ENCODE results near the gene MIER3.

MIER3 gene

DNA sequence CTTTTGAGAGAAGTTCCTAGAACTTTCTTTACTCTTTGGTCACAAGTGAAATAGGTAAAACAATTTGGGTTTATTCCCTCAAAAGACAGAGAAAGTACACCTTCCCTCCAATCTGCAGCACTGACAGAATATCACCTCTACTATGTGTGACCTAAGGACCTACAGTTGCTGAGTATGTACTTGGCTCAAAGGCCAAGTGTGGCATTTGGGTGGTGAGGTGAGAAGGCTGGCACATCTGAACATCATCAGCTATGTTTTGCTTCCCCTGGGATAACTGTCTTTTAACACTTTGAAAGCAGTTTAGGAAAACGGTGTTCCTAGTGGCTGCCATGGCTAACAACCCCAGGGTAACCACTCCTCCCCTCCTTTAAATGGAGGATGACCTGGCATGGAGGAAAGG is 17.6 kb downstream of the MIER3 start:
- Mint-ChIP-seq H3K36me3 (peaks cover 4% of the 10 kb centered on the region), H3K9me3 (ENCODE audit: low read depth) (no peaks in the 10 kb centered on the region), H3K4me1 (ENCODE audit: low read depth) (no peaks in the 10 kb centered on the region), H3K27me3 (no peaks in the 10 kb centered on the region), H3K27ac (no peak overlapping the region), H3K4me3 (no peak overlapping the region)

DNA sequence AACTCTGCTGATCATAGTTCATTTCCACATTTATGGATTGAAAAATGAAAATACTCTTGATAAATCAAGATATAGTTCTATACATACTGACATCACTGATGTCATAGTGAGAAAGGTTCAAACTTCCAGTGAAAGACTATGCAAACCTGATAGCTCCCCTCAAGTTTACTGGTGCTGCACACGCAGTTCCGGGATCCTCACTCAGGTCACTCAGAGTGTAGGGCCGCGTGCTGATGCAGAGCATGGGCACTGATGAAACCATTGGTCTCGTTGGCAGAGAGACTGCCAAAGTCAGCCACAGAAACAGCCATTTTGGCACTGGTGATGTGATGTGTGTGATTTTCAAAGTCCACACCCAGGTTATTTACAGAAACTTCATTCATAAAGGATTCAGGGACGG is 29.0 kb downstream of the MIER3 start:
- H3K27ac Mint-ChIP-seq: no peak overlapping the region
- H3K36me3 Mint-ChIP-seq: peaks cover 6% of the 10 kb centered on the region
- H3K9me3 Mint-ChIP-seq (ENCODE audit: low read depth): no peaks in the 10 kb centered on the region
- no peaks in the 10 kb centered on the region for H3K4me1 Mint-ChIP-seq (ENCODE audit: low read depth)
- H3K4me3 Mint-ChIP-seq: no peak overlapping the region
- H3K27me3 Mint-ChIP-seq: no peaks in the 10 kb centered on the region

DNA sequence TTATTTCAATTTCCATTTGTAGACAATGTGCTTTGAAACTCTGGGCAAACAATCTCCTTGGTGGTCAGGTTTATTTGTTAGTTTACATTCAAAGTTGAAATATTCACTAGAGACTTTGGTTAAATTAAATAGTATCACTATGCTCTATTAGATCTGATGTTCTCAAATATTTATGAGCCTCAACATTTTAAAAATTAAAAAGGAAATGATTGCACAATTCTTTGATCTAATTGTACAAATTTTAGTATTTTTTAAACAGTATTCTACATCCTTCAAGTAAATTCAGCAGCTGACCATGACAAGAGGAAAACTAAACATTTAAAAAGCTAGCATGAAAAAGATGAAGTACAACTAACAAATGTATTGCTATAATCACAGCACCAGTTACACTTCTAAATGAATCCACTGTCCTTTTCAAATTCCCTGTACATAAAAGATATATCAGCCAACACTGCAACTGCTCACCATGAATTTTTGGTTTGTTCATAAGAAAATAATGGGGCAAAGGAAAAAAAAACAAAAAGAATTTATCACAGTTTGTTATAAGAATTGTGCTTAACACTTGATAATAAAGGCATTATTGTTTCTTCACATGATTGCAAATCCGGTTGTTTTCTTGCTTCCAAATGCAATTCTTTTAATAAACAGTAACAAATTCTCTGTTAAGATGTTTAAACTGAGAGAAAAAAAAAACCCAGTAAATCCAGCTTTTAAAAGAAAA is 31.8 kb downstream of the MIER3 start:
- Mint-ChIP-seq H3K4me3 (no peak overlapping the region), H3K27me3 (no peaks in the 10 kb centered on the region), H3K27ac (no peak overlapping the region), H3K36me3 (peaks cover 3% of the 10 kb centered on the region), H3K9me3 (ENCODE audit: low read depth) (no peaks in the 10 kb centered on the region), H3K4me1 (ENCODE audit: low read depth) (no peaks in the 10 kb centered on the region)

DNA sequence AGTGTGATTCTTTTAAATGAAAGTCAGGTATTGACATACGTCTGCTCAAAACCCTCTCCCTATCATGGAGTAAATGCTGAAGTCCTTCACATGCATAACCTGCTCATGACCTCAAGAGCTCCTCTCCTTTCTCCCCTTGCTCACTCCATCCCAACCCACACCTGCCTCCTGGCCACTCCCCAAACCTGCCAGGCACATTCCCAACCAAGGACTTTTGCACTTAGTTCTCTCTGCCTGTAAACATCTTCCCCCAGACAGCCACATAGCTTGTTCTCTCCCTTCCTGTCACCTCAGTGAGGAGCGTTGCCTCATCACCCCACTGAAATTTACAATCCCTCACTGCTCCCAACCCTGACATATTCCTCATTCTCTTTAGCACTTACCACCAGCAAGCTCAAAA is 33.9 kb downstream of the MIER3 start:
- Mint-ChIP-seq H3K4me3 (no peak overlapping the region), H3K27me3 (no peaks in the 10 kb centered on the region), H3K9me3 (ENCODE audit: low read depth) (no peaks in the 10 kb centered on the region), H3K36me3 (peaks cover 3% of the 10 kb centered on the region), H3K27ac (no peak overlapping the region), H3K4me1 (ENCODE audit: low read depth) (no peaks in the 10 kb centered on the region)

DNA sequence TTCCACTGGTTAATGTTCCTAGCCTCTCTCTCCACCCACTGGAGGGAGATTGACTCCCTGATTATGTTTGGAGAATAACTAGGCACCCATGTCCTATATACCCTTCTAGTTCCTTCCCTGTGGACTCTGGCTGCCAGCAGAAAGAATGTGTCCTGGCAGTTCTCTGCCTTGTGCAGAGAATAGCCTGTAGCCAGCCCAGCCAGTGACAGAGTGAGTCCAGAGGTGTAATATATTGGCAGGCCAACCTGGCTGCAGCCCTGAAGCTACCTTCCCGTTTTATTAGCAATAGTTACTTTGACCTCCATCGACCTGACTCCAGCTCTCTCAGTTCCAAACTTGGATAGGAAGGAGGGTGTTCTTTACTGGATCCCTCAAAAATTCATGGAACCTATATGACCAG is 34.4 kb downstream of the MIER3 start:
- Mint-ChIP-seq H3K27ac (no peak overlapping the region), H3K4me3 (no peak overlapping the region), H3K27me3 (no peaks in the 10 kb centered on the region), H3K4me1 (ENCODE audit: low read depth) (no peaks in the 10 kb centered on the region), H3K36me3 (peaks cover 6% of the 10 kb centered on the region), H3K9me3 (ENCODE audit: low read depth) (no peaks in the 10 kb centered on the region)

DNA sequence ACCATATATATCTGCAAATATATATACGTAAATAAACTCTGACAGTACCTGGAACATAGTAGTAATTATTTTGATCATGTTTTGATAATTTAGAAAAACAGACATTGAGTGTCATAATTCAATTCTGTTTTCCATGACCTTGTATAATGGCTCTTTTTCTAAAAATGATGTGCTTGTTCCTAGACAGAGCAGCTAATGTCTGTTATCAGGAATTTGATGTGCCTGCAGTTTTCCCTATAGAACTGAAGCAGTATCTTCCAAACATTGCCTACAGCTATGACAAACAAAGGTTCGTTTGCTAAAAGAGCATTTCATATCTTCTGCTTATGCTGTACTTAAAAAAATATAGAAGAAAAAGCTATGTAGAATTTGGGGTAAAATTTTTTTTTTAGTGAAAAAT is 37.2 kb downstream of the MIER3 start:
- Mint-ChIP-seq H3K9me3 (ENCODE audit: low read depth) (no peaks in the 10 kb centered on the region), H3K36me3 (peaks cover 9% of the 10 kb centered on the region), H3K27me3 (no peaks in the 10 kb centered on the region), H3K27ac (no peak overlapping the region), H3K4me3 (no peak overlapping the region), H3K4me1 (ENCODE audit: low read depth) (peaks cover 11% of the 10 kb centered on the region)

DNA sequence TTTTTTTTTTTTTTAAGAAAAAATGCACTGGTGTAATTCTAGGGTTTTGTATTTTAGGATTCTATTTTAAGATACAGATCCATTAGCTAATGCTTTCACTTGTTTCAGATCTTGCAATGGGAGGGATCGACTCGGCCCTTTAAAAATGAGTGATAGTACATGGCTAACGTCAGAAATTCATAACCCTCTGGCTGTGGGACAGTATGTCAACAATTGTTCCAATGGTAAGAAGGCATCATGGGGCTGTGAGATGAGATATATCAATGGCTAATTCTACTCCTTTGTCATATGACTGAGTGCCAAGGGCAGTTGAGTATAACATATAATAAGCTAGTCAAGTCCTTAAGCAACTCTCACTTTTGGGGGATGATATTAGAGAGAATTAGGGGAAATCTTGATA is 38.2 kb downstream of the MIER3 start:
- Mint-ChIP-seq H3K27ac (no peak overlapping the region), H3K27me3 (no peaks in the 10 kb centered on the region), H3K4me1 (ENCODE audit: low read depth) (peaks cover 14% of the 10 kb centered on the region), H3K36me3 (peaks cover 9% of the 10 kb centered on the region), H3K4me3 (no peak overlapping the region), H3K9me3 (ENCODE audit: low read depth) (no peaks in the 10 kb centered on the region)

DNA sequence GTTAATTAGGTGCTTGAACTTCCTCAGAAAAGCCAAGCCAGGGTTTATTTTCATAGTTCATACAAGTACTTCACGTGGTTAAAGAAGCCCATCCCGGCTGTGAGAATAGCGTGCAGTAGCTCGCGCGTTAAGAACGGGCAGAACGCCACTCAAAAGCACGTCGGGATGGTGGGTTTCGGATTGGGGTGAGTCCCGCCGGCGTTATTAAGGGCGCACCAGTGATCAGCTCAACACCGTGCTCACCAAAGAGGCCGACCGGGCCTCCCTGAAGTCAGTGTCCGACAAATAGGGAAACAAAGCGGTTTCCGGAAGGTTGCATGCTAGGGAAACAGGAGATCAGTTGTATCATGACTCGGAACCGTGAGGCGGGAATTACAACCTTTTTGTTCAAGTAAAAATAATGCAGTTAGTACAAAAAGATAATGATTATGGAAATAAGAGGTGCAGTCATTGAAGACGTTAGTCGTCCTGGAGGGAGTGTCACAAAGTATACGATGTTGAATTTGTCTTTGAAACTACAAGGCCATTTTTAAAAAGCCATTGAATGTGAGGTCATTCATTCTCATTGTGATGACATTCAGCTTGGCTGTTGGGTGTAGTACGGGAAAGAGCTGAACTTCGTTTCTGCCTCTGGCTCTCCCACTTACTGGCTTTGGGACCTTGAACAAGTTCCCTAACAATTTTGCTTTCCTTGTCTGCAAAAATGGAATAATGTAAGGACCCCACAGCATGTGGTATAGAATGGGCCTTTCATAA is 41.5 kb downstream of the MIER3 start:
- Mint-ChIP-seq H3K9me3 (ENCODE audit: low read depth) (no peaks in the 10 kb centered on the region), H3K4me1 (ENCODE audit: low read depth) (peaks cover 20% of the 10 kb centered on the region), H3K27me3 (no peaks in the 10 kb centered on the region), H3K27ac (peak overlapping the region; percentile 95), H3K36me3 (peaks cover 9% of the 10 kb centered on the region), H3K4me3 (peak overlapping the region; percentile 94)

DNA sequence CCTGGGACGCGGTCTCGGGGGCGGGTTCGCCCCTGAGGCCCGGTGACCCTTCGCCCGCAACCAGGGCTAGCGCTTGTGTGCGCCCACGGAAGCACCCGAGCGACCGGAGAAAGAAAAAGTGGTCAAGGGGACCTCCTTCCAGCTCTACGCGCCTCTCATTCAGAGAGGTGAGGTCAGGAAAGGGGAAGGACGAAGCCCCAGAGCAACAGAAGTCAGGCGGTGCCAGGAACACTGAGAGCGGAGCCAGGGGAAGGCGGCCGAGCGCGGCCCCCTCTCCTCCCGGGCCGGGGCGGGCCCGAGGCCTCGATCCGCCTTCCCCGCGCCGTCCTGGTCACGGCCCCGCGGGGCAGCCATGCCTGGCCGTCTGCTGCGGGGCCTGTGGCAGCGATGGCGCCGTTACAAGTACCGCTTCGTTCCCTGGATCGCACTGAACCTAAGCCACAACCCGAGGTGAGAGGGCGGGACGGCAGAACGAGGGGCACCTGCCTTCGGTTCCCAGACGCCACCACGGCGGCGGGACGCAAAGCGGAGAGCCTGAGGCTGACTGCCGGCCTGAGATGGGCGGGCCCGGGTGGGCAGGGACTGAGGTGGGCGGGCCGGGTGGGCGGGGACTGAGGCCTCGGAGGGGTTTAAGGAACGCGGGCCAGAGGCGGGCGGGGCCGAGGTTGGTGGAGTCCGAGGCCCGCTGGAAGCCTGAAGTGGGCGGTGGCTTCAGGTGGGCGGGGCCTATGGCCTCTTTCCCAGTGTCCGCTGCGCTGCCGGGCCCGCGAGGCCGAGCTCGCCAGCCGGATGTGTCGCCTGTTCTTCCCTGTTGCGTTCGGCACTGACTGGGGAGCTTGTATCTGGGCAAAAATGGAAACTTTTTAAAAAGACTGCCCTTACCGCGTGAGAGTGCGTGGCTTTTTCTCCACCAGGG is 42.4 kb downstream of the MIER3 start, which contains the start of gene SETD9:
SETD9 (plus strand) TSS at position 303 of the 916 bp plus-strand sequence; CDS start at position 353, 50 bp downstream.
- Mint-ChIP-seq H3K9me3 (ENCODE audit: low read depth) (no peaks in the 10 kb centered on the region), H3K4me1 (ENCODE audit: low read depth) (peaks cover 20% of the 10 kb centered on the region), H3K36me3 (peaks cover 9% of the 10 kb centered on the region), H3K27ac (peak within 1 kb of the TSS; percentile 95), H3K4me3 (peak within 1 kb of the TSS; percentile 94), H3K27me3 (no peaks in the 10 kb centered on the region)

DNA sequence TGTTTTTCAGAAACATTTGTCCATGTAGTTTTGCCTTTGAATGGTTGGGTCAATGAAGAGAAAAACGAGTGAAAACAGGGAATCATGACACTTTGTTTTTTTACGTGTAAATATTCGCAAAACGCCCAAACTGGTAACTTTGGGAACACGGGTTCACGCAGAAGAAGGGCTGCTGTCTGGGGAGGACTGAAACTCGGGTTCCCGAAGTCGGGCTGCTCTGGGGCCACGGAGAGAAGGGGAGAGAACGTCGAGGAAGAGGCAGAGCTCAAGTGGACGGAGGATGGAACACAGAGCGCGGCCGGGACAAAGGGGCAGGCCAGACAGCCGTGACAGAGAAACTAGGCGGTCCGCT is 43.0 kb downstream of the MIER3 start:
- peak overlapping the region; percentile 77 for H3K27ac Mint-ChIP-seq
- no peaks in the 10 kb centered on the region for H3K27me3 Mint-ChIP-seq
- no peaks in the 10 kb centered on the region for H3K9me3 Mint-ChIP-seq (ENCODE audit: low read depth)
- H3K36me3 Mint-ChIP-seq: peaks cover 9% of the 10 kb centered on the region
- H3K4me3 Mint-ChIP-seq: peak overlapping the region; percentile 94
- peaks cover 20% of the 10 kb centered on the region for H3K4me1 Mint-ChIP-seq (ENCODE audit: low read depth)

DNA sequence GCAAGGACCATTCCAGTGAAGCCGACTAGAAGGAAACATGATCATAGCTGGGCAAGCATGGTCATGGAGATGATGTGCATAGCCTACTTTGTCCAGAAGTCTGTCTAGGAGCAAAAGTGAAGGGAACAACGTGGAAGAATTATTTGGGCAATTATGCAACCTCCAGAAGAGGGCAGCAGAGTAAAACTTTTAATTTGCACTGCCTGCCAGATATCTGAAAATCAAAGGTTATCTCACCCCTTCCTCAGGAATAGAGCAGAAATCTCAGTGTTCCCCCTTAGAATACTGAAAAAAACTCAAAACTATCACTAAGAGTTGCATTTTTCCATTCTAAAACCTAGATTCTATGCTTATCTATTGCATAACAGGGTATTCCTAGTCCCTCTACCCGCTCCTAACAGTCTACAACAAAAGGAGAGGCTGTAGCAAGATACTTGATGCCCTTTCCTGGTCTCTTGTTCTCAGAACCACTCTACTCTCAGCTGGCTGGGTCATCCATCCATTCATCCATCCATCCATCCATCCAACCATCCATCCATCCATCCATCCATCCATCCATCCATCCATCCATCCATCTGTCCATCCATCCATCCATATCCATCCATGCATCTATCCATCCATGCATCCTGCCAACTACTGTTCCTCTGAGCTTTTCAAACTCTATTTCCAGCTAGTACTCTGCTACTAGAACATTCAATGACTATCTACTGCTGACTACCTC is 50.9 kb downstream of the MIER3 start:
- no peak overlapping the region for H3K27ac Mint-ChIP-seq
- no peaks in the 10 kb centered on the region for H3K4me1 Mint-ChIP-seq (ENCODE audit: low read depth)
- no peaks in the 10 kb centered on the region for H3K27me3 Mint-ChIP-seq
- no peak overlapping the region for H3K4me3 Mint-ChIP-seq
- no peaks in the 10 kb centered on the region for H3K9me3 Mint-ChIP-seq (ENCODE audit: low read depth)
- H3K36me3 Mint-ChIP-seq: peaks cover 4% of the 10 kb centered on the region

DNA sequence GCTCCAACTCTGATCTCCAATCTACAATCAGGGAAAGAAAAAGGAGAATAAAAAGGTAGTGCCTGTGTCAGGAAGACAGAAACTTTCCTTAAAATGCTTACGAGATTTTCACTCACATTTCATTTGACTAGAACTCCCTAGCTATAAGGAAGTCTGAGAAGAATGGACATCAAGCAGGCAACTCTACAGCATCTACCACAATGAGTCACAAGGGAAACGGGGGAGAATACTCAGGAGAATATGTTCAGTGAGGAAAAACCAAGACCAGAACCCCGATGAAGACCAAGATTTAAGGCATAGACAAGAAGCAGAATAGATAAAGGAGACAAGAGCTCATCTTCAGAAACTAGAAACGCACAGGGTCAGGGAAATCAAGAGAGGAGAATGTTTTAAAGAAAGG is 51.5 kb downstream of the MIER3 start:
- H3K4me3 Mint-ChIP-seq: no peak overlapping the region
- H3K27me3 Mint-ChIP-seq: no peaks in the 10 kb centered on the region
- H3K27ac Mint-ChIP-seq: no peak overlapping the region
- H3K4me1 Mint-ChIP-seq (ENCODE audit: low read depth): peaks cover 2% of the 10 kb centered on the region
- no peaks in the 10 kb centered on the region for H3K9me3 Mint-ChIP-seq (ENCODE audit: low read depth)
- peaks cover 4% of the 10 kb centered on the region for H3K36me3 Mint-ChIP-seq

DNA sequence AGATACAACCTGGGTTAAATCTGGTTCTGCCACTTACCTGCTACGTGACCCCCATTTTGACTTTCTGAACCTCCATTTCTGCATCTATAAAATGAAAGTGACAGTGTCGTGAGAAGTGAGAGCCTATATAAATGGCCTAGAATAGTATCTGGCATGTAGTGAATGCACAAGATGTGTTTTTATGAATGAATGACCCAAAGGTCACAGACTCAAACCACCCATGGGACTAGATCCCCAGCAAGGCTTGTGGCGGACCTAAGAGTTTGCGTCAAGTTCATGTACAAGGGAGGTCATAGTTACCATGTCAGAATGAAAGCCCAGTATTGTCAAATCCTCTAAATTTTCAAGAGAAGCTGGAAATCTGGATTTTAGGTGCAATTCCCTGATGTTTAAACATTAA is 53.7 kb downstream of the MIER3 start:
- H3K27me3 Mint-ChIP-seq: no peaks in the 10 kb centered on the region
- peaks cover 4% of the 10 kb centered on the region for H3K36me3 Mint-ChIP-seq
- H3K4me1 Mint-ChIP-seq (ENCODE audit: low read depth): peaks cover 5% of the 10 kb centered on the region
- H3K27ac Mint-ChIP-seq: no peak overlapping the region
- H3K4me3 Mint-ChIP-seq: no peak overlapping the region
- no peaks in the 10 kb centered on the region for H3K9me3 Mint-ChIP-seq (ENCODE audit: low read depth)

DNA sequence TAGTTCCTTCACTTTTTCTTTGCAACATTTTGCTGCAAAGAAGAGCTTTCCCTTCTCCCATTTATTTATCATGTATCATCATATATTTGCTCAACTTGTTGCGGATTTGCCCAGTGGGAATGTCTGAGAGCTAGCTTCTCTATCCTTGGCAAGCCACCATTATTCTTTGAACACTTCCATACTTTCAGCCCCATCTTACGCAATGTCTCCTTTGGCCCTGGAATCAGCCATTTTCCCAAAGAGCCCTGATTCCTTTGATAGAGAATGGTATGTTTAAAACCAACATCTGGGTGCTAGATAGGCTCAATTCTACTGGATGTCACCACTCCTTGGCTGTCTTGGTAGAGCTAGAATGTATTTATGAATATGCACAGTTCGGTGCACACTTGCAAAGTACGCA is 55.2 kb downstream of the MIER3 start:
- no peaks in the 10 kb centered on the region for H3K27me3 Mint-ChIP-seq
- H3K36me3 Mint-ChIP-seq: peaks cover 4% of the 10 kb centered on the region
- no peaks in the 10 kb centered on the region for H3K9me3 Mint-ChIP-seq (ENCODE audit: low read depth)
- H3K4me1 Mint-ChIP-seq (ENCODE audit: low read depth): peaks cover 5% of the 10 kb centered on the region
- no peak overlapping the region for H3K27ac Mint-ChIP-seq
- no peak overlapping the region for H3K4me3 Mint-ChIP-seq

All from activated naive CD8-positive, alpha-beta T cell (primary cell).